Measurements from ENCODE around the gene SSUH2. TPM values are rescaled to one million over a fixed set of nuclear protein-coding genes. Genes with fewer than 3 reads are reported as not detected.
A peak's percentile ranks its signal among the peaks of the same experiment; 100 is the strongest.

SSUH2 gene
- total and polyA plus RNA-seq, 2 donors from 2014 or later = 0.44 to 0.88 TPM

DNA sequence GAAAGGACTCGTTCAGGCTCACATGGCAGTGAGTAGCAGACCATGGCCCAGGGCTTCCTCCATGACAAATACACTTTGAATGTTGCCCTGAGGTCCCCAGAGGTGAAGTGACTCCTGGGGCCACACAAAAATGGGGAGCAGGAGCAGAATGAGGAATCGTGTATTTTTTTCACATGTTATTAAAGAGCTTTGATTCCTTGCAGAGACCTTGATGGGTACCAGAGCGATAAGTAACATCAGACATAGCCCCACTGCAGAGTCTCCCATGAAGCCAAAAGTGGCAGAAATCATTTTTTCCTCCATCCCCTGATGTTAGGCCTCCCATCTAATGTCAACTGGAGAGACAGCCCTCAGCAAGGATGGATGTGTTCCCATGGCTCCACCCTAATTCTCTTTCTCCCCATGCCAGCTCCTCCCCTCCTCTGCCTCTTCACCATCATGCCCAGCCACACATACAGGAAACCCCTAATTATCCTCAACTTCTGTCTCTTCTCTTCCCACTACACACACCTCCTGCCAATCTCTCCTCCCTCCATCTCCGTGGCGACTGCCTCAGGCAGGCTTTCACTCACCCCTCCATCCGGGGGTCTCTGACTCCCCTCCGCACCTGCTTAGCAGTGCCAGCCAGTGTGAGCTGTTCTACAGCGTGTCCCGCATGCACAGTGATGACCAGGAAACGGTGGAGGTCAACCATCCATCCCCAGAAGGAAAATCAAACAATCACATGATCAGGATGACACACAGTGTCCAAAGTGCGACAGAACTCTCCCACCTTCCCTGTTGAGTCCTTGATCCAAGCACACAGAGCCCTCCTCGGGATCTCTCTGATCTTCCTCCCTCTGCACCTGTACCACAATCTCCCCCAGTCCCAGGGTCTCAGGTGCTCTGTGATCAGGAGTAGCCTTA lies 7.1 kb upstream of the SSUH2 start:
- H3K27ac ChIP-seq (ENCODE audit: low read depth in 2 of 2, low read length in 2 of 2) = no peak overlapping the region
- DNase-seq (peak in 1 of 5 donors; percentile 37), FAIRE-seq (no peak)
- H3K9ac ChIP-seq (ENCODE audit: low read length in 3 of 3) = no peak overlapping the region
- H3K27me3 ChIP-seq (ENCODE audit: control insufficient read depth, insufficient read depth, low read length) = no peaks in the 10 kb centered on the region
- H3K9me3 ChIP-seq (ENCODE audit: control insufficient read depth in 2 of 3, insufficient read depth in 1 of 3, low read length in 3 of 3) = no peaks in the 10 kb centered on the region
- no peak for TF ChIP-seq CTCF (IDR thresholded peaks at IDR 0.05; ENCODE audit: borderline replicate concordance, extremely low read depth, insufficient read depth)
- H3K4me3 ChIP-seq (ENCODE audit: low read length in 3 of 3) = no peak overlapping the region
- no peaks in the 10 kb centered on the region for H3K36me3 ChIP-seq (ENCODE audit: control insufficient read depth in 2 of 3, insufficient read depth in 3 of 3, low read length in 3 of 3)
- intact Hi-C loops (cut with DNase I) = no loop called here
- peaks cover 0 to 2% (median 0%) of the 10 kb centered on the region in 3 donors for H3K4me1 ChIP-seq (ENCODE audit: control insufficient read depth in 2 of 3, insufficient read depth in 2 of 3, low read depth in 1 of 3, low read length in 3 of 3)

DNA sequence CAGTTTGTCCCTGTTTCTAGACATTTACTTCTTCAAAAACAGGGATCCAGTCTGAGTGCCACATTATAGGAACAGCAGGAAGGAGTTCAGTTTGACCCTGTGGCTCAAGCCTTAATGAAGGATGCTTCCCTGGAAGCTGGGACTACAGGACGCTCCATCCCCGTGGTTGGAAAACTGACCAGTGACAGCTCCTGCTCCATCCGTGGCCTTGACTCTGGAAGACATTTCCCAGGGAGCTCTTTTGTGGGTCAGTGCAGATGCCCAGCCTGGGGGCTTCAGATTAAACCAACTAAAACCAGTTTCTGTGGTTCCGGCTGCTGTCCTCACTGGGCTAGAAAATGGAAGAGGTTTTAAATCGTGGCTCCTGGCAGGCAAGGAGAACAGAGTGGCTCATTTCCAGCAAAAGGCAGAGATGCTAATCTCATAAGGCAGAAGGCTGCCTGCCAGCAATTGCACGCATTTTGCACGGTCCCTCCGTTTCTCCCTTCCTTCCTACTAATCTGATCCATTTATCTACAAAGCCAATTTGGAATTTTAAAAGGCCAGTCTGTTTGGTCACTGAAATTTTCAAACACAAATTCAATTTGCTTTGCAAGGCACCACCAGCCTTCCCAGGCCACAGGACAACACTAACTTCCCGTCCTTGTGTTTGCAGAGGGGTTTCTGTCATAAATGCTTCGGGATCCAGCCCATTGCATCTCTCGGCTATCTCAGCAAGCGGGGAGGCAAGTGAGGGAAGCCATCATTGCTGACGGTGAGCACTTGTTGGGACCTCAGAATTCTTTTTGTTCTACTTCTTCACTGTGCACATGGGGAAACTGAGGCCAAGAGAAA lies 6.2 kb upstream of the SSUH2 start:
- DNase-seq (peak in 2 of 5 donors; percentile 39 to 56), FAIRE-seq (no peak)
- no peaks in the 10 kb centered on the region for H3K27me3 ChIP-seq (ENCODE audit: control insufficient read depth, insufficient read depth, low read length)
- H3K4me1 ChIP-seq (ENCODE audit: control insufficient read depth in 2 of 3, insufficient read depth in 2 of 3, low read depth in 1 of 3, low read length in 3 of 3) = peaks cover 0 to 2% (median 0%) of the 10 kb centered on the region in 3 donors
- no peak for TF ChIP-seq CTCF (IDR thresholded peaks at IDR 0.05; ENCODE audit: borderline replicate concordance, extremely low read depth, insufficient read depth)
- H3K9ac ChIP-seq (ENCODE audit: low read length in 3 of 3) = no peak overlapping the region
- H3K9me3 ChIP-seq (ENCODE audit: control insufficient read depth in 2 of 3, insufficient read depth in 1 of 3, low read length in 3 of 3) = no peaks in the 10 kb centered on the region
- intact Hi-C loops (cut with DNase I) = no loop called here
- H3K27ac ChIP-seq (ENCODE audit: low read depth in 2 of 2, low read length in 2 of 2) = no peak overlapping the region
- no peaks in the 10 kb centered on the region for H3K36me3 ChIP-seq (ENCODE audit: control insufficient read depth in 2 of 3, insufficient read depth in 3 of 3, low read length in 3 of 3)
- H3K4me3 ChIP-seq (ENCODE audit: low read length in 3 of 3) = no peak overlapping the region

DNA sequence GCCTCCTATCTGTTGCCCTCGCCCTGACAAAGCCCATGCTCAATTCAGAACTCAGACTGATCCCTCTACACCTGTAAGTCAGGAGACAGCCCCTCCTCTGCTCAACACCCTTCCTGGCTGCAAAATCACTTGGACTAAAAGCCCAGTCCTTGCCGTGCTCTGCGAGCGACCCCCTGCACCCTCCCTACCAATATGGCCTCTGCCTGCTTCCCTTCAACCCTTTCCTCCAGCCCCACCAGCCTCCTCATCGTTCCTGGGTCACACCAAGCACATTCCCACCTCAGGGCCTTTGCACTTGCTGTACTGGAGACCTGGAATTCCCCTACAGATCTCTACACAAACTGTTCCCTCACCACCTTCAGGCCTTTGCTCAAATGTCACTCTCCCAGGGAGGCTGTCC lies 5.2 kb upstream of the SSUH2 start:
- no peak for TF ChIP-seq CTCF (IDR thresholded peaks at IDR 0.05; ENCODE audit: borderline replicate concordance, extremely low read depth, insufficient read depth)
- DNase-seq (peak in 1 of 5 donors; percentile 22), FAIRE-seq (no peak)
- Histone ChIP-seq H3K27me3 (ENCODE audit: control insufficient read depth, insufficient read depth, low read length) (no peaks in the 10 kb centered on the region), H3K4me1 (ENCODE audit: control insufficient read depth in 2 of 3, insufficient read depth in 2 of 3, low read depth in 1 of 3, low read length in 3 of 3) (peaks cover 0 to 2% (median 0%) of the 10 kb centered on the region in 3 donors), H3K4me3 (ENCODE audit: low read length in 3 of 3) (no peak overlapping the region), H3K27ac (ENCODE audit: low read depth in 2 of 2, low read length in 2 of 2) (no peak overlapping the region), H3K9me3 (ENCODE audit: control insufficient read depth in 2 of 3, insufficient read depth in 1 of 3, low read length in 3 of 3) (no peaks in the 10 kb centered on the region), H3K36me3 (ENCODE audit: control insufficient read depth in 2 of 3, insufficient read depth in 3 of 3, low read length in 3 of 3) (no peaks in the 10 kb centered on the region), H3K9ac (ENCODE audit: low read length in 3 of 3) (no peak overlapping the region)
- intact Hi-C loops (cut with DNase I) = no loop called here
